CD4-positive, alpha-beta T cell treated with Interferon gamma for 1 hour (primary cell): ENCODE data around the gene ANAPC5.
"Not testable (repeated sequence)": the region's sequence is repeated elsewhere in the genome, so short reads cannot be mapped to it uniquely, and the experiment has no call there.

Experiments used
- DNase-seq: peaks from one replicate; pipeline ENCODE4 v3.0.0-alpha.2; 2020

Gene ANAPC5

DNA sequence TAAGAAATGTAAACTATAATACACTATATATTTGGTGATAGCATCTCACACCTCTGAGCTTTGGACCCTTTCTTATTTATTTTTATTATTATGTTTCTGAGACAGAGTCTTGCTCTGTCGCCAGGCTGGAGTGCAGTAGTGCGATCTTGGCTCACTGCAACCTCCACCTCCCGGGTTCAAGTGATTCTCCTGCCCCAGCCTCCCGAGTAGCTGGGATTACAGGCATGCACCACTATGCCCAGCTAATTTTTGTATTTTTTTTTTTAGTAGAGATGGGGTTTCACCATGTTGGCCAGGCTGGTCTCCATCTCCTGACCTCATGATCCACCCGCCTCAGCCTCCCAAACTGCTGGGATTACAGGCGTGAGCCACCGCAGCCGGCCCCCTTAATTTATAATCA, 44.8 kb downstream of the ANAPC5 start:
- not testable (repeated sequence) for DNase-seq

DNA sequence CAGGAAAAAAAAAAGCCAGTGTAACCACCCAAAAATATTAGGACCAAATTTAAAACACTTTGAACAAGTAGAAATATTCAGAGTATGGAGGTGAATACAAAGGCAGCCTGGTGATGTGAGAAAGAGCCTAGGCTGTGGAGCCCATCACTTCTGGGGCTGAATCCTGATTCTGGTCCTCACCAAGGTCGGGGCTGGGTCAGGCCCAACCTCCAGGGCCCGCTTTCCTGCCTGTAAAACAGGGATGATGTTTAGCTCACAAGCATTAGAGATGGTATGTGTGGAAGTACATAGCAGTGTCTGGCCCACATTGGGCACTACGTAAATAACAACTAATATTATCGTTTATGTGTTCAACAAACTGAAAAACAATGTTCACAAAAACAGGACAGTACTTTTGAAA, 47.9 kb downstream of the ANAPC5 start:
- no peak for DNase-seq

DNA sequence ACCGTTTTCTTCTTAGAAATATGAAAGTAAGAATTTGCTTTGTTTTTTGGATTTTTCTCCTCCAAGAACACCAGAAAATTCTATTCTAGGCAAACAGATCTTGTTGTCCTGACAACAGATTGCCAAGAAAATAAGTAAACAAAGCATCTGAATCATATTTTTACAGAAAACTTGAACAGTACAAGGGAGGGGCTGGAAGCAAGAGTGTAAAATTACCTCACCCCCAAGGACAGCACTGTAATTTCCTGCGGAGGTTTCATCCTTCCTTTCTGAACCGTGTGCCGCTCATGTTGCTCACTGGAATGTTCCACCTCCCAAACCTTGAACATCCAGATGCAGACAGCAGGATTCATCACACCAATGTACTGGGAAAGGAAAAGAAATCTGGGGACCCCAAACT, 50.3 kb downstream of the ANAPC5 start:
- no peak for DNase-seq

DNA sequence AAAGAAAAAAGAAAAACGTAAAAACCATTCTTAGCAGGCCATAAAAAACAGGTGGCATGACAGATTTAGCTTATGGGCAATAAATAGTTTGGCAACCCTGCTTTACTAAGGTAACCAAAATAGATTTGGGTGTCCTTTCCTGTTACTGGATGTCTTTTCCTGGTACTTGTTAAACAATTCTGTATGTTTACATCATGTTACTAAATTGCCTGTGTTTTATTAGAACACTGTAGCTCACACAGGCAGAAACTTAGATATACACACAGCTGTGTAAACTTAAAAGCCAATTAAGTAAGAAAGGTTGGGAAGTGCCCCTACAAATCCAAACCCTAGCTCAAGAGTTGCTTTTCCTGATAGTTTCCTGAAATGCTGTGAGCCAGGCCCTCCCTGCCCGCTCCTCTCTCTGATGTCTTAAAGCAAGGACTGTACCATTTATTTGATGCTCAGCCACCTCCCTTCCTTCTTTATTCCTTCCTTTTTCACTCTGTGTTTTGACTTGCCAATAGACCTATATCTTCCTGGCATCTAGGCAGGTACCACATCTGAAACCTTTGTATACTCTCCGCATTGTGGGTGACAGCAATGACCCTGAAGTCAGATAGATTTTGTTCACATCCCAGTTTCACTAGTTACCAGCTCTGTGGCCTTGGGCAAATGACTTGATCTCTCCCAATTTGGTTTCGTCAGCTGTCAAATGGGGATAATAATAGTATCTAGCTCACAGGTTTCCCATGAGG, 52.0 kb downstream of the ANAPC5 start:
- no peak for DNase-seq

DNA sequence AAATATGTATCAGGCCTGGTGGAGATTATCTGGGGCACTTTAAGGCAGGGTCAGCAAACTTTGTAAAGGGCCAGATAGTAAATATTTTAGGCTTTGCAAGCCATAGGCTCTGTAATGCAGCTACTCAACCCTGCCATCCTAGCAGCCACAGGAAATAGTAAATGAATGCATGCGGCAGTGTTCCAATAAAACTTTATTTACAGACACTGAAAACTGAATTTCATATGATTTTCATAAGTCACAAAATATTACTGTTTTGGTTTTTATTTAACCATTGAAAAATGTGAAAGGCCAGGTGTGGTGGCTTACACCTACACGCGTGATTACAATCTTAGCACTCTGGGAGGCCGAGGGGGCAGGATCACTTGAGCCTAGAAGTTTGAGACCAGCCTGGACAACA, 52.5 kb downstream of the ANAPC5 start:
- DNase-seq, result no peak

DNA sequence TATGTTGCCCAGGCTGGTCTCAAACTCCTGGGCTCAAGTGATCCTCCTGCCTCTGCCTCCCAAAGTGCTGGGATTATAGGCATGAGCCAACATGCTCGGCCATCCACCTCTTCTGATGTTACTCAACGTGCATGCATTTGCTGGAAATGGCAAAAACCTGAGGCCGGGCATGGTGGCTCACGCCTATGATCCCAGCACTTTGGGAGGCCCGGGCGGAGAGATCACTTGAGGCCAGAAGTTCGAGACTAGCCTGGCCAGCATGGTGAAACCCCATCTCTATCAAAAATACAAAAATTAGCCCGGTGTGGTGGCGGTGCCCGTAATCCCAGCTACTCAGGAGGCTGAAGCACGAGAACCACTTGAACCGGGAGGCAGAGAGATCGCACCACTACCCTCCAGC, 53.8 kb downstream of the ANAPC5 start:
- DNase-seq, result not testable (repeated sequence)

DNA sequence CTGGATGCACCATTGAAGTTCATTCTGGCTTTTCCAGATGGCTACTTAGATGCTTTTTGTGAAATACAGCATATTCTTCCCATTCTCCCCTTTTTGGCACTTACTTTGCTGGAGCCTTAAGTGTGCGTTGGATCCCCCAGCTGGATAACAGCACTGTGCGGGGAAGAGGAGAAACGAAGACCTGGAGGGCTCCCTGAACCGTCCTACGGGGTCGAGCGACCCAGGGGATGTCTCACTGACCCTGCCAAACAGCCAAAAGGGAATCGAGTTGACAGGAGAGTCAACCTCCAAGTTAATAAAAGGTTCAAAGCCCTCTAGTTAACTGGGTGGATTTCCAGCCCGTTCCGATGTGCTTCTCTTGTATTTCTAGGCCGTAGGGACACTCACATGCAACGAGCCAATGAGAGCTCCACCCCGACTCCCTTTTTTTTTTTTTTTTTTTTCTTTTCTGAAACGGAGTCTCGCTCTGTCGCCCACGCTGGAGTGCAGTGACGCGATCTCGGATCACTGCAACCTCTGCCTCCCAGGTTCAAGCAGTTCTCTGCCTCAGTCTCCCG, 54.7 kb downstream of the ANAPC5 start:
- DNase-seq, result no peak

DNA sequence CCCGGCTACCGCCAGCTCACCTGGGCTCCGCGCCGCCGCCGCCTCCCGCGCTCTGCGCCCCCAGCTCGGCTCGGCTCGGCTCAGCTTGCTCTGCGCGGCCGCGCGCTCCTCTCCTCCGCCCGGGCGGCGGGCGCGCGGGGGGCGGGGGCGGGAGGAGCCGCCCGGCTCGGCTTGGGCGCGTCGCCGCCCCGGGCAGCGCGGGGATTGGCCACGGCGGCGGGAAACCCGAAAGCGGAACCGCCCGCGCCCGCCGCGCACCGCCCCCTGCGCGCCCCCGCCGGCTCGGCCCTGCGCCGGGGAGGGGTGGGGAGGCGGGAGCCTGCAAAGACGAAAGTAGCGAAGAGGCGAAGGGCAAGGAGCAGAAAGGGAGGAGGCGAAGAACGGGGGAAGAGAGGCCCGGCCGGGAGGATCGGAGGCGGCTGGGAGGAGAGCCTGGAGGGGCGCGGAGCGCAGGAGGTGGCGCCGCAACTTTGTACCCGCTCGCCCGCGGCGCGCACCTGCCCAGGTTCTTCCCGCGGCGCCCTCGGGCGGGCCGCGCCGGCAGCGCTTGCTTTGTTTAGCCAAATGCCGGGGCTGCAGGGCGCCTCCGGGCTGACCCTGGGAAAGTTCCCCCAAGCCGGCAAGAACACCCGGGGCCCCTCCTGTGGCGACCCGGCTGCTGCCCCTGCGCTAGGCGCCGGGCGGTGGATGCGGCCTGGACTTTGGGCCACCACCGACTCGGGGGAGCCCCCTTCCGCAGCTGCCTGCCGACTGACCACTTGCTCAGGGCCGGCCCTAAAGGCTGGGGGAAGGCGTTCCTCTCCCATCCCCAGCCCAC, 55.4 kb downstream of the ANAPC5 start, which contains the start of gene CAMKK2:
TSS of gene CAMKK2 (minus strand) at position 92 of the 817 bp plus-strand sequence. CDS start 22,183 bp downstream, outside the sequence.
- DNase-seq, result peak; percentile 86

DNA sequence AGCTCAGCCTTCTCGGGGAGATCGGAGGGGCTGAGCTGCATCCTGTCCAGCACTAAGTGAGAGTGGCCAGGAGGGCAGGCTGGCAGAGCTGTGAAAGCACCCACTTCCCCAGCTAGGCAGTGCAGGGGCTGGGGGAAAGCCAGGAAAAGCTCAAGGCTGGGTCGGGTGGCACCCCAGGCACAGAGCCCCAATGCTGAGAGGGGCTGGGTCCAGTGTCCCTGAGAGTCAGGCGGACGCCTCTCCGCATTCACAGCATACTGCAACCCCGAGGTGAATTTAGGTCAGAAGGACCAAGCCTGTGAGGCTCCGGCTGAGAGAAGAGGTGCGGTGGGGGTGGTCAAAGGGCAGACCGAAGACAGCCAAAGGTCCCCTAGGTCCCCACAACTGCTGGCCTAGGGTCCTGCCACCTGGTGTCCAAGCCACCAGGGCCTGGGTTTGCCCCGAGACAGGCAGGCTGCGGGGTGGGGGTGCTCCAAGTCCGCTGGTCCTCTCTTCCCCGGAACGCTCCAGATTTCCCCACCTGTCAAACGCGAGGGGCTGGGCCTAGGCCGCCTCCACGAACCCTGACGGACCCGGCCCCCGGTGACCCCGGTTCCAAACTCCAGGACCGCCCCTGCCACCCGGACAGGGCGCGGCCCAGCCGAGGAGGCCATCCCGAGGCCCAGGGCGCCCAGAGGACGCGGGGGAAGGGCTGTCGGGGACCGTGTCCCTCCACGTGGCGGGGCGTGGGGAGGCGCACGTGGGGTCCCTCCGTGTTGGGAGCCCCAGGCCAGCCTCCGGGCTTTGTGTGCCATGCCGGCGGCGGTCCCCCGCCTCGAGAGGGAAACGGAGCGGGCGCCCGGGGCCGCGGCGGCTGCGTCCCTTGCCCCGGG, 56.2 kb downstream of the ANAPC5 start:
- no peak for DNase-seq

DNA sequence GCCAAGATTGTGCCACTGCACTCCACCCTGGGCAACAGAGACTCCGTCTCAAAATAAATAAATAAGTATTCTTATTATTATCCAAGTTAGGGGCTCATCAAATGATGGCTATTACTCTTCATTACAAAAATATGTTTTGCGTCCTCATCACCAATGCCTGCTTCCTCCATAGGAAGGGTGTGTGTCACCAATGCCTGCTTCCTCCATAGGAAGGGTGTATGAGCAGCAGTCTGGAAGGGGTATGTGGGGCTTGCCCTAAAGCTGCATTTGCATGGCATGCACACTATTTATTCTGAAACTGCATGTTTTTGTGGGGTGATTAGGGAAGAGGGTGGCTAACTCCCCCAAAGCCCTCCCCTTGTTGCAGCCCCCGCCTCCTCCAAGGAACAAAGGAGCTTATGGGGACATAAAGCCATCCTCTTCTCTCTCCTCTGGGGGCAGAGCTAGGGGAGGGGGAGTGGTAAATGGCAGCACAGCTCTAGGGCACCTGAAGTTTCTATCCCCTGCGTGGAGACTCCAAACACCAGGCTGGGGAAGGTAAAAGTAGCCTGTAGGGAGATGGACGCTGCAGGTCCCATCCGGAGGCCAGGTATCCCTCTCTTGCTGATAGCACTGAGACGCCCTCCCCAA, 57.0 kb downstream of the ANAPC5 start:
- DNase-seq, result no peak

DNA sequence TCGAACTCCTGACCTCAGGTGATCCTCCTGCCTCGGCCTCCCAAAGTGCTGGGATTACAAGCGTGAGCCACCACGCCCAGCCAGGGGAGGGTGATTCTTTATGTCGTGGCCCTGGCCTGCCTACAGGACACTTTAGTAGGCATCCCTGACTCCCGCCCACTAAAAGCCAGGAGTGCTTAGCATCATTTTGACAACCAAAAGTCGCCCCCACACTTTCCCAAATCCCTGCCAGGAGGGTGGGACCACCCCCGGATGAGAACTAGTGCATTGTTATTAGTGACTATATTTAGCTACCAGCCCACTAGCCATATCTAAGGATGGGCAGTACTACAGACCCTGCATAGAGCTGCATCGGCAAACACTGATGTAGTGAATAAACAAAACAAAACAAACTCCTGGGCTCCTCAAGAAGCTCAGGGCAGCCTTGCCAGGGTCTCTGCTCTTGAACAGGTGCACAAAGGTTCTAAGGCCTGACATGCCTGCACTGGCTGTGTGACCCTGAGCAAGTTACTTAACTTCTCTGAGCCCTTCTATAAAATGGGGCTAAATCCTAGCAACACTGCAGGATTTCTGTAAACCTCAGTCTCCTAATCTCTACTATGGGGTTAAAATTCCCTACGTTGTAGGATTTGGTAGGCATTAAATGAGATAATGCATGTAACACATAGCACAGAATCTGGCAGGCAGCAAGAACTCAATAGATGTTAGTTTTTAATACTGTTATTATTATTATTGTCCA, 57.9 kb downstream of the ANAPC5 start:
- no peak for DNase-seq

DNA sequence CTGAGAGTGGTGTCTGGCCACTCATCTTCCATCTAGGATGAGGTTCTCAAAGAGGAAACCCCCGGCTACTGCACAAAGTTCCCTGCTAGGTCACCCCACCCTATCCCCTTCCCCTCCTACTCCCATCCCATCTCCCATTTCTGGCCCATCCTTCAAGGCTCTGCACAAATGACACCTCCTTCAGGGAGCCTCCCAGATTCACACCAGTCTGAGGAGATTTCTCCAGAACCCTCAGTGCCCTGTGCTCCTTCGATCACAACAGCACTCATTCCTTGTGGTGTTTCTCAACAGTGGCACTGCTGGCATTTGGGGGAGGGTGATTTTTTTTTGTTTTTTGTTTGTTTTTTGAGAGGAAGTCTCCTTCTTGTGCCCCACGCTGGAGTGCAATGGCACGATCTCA, 58.6 kb downstream of the ANAPC5 start:
- DNase-seq, result no peak

DNA sequence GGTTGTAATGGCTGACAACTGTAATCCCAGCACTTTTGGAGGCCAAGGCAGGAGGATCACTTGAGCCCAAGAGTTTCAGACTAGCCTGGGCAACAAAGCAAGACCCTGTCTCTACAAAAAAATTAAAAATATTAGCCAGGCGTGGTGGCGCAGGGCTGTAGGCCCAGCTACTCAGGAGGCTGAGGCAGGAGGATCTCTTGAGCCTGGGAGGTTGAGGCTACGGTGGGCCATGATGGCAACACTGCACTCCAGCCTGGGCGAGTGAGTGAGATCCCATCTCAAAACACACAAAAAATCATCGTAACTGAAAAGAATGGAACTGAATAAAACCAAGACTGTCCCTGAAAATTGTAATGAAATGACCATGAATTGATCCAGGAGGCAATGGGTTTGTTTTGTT, 61.8 kb downstream of the ANAPC5 start:
- DNase-seq, result no peak

DNA sequence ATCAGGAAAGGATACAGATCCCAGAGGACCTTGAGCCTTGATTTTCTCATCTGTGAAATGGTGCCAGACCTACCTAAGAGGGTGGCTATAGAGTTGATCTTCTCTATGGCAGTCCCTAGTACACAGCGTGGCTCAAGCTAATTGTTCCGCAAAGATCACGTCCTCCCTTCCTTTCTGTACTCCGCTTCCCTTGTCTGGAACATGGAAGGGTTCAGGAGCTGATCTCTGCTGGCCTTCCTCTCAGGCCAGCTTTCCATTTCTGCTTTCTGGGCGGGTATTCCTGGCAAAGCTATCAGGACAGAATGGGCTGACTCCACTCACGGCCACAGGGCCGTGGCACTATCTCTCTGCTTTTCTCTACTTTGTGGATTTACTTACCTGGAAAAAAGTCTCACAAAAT, 62.2 kb downstream of the ANAPC5 start:
- DNase-seq, result no peak

DNA sequence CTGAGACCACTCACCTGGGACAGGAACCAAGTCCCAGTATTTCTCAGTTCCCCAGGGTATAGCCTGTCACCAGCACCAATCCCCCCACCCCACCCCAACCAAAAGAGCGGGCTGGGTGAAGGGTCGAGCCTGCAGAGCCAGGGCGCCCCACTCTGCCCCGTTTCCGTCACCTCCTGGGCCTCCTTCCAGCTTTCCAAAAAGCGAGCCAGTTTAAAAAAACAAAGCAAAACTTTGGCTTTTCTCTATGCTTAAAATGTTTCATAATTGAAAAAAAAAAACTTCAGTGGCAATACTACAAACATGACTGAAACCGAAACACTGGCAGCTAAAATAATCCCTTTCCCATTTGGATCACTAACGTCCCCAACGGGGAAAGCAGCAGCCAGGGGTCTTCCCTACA, 63.2 kb downstream of the ANAPC5 start:
- no peak for DNase-seq

DNA sequence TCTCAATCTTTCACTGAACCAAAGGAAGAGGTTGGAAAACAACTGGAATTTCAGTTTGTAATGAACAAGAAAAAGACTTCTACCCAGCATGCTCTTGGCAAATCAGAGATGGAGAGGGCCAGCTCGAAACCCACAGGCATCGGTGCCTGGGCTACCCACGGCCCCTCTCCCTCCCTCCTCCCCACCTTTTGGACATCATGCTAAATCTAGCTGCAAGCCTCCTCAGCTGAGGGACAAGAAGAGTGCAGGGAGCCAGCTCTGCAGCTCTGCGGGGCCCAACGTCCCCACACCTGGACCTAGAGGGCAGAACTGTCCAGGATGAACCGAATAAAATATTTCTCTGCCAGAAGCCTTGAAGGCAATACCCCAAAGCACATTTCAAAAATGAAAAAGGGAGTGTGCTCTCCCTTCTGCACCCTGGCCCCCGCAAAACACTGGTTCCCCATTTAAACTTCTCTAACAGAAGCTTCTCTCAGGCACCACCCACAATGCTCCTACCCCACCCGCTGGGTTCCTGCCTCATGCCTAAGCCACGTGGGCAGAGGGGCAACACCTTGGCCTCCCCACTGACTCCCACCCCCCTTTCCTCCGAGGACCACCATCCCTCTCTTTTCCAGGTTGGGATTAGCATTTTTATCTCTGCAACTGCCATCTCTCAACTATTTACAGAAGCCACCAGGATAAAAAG, 63.9 kb downstream of the ANAPC5 start:
- DNase-seq, result no peak

DNA sequence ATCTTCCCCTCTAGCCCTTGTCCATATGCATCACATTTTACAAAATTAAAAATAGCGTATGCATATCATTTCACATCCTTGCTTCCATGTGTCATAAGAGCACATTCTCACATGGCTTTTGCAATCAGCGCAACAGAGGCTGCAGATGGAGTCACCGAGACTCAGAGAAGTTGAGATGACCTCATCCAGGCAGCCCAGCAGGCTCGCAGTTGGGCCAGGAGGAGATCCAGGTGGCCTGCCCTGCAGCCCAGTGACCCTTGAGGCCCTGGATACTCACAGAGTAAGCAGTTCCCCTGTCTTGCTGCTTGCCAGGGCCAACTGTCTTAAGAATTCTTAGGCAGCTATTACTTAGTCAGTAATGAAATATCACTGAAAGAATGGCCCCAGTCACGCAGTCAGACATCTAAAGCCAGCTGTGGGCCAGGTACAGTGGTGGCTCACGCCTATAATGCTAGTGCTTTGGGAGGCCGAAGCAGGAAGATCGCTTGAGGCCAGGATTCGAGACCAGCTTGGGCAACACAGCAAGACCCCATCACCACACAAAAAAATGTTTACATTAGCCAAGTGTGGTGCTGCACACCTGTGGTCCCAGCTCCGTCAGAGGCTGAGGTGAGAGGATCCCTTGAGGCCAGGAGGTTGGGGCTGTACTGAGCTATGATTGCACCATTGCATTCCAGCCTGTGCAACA, 64.8 kb downstream of the ANAPC5 start:
- no peak for DNase-seq

DNA sequence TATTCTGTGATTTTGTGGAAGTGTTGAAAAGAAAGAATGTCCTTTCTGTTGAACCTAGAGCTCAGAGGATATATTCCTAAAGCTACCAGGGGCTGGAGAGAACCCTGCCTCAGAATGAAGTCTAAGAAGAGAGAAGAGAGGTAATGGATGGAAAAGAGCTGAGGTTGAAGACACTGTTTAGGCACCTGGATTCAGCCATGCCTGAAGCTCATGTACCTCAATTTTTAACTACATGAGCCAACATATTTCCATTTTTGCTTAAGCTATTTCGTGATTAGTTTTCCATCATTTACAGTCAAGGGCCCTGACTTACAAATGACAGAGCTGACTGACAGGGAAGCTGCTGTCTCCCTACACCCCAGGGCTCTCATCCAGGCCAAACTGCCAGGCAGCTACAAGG, 66.4 kb downstream of the ANAPC5 start:
- DNase-seq, result no peak

DNA sequence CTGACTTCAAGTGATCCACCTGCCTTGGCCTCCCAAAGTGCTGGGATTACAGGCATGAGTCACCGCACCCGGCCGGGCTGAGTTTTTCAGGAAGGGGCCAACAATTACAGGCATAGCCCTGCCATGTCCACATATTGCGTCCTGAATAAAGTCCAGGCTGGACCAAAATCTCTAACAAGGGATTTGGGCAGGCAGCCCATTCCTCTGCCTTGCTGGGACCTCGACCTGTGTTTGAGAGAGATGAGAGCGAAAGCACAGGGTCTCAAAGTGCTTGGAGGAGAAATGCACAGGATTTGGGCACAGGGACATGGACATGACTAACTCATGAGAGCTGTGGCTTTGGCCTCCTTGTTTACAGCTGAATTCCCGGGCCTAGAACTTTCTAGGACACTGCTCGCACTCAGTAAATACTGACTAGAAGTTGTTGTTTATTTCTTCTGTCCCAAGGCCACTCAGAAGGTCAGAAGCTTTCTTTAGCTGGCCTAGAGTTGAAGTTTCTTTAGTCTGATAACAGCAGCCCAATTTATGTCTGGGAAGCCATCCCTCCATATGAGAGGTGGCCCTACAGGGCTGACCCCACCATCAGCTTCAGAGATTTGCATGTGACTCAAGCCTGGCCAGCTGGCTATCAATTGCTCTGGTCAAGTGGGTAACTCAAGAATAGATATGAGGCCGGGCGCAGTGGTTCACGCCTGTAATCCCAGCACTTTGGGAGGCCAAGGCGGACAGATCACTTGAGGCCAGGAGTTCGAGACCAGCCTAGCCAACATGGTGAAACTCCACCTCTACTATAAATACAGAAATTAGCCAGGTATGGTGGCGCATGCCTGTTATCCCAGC, 67.4 kb downstream of the ANAPC5 start:
- no peak for DNase-seq

DNA sequence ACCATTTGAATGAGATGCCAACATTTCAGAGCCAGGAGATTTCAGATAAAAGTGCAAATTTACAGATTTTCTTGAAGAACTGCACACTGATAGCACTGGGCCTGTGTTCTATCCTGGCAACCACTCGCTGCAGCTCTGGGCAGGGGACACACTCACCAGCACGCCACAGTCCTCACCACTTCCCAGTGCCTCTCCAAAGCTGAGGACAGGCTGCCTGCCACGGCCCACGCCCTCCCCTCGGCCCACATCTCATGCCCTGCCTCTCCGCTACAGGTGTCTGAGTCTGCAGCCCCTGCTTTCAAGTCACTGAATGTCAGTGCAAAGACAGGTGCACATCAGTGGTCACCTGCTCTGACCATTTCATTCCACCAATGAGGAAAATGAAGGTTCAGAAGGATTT, 68.4 kb downstream of the ANAPC5 start:
- no peak for DNase-seq
